HepG2 (cell line): ENCODE data around the gene KCNS1. TPM values are rescaled to one million over a fixed set of nuclear protein-coding genes. Genes with fewer than 3 reads are reported as not detected.
A peak's percentile ranks its signal among the peaks of the same experiment; 100 is the strongest.

Source experiments
- ATAC-seq: fragments of 200-7000 bp; cut with Tn5 transposase; 3 replicates; pipeline ENCODE4 v1.9.1; 2020; ENCODE audit warnings: mild to moderate bottlenecking, moderate library complexity
- BruUV-seq: library from RNA; stranded (reverse); fragments of 400-500 nt; replicated peaks from 2 replicates; lab custom pipeline; 2021; lab: Mats Ljungman, UMichigan
- CTCF ChIA-PET: fragments of 300-600 bp; formaldehyde crosslinking; extraction: SDS; loops from one replicate; lab custom pipeline; 2021; ENCODE audit warnings: low total read pairs, inconsistent platforms, low intra/inter-chr PET ratio; lab: Yijun Ruan, JAX
- POLR2A ChIA-PET: fragments of 350-600 bp; sonication (Branson Sonifier 250); formaldehyde crosslinking; loops from one replicate; lab custom pipeline; 2020; ENCODE audit warnings: antibody characterized with exemption, inconsistent platforms; lab: Yijun Ruan, JAX
- DNase-seq: peaks from one replicate; pipeline ENCODE4 v3.0.0-alpha.2; 2015; ENCODE audit warnings: low spot score
- FAIRE-seq: peaks from 3 replicates; lab custom pipeline; 2011; peaks lifted over from hg19 to GRCh38; lab: Jason Lieb, UNC
- H2AFZ ChIP-seq: one replicate; pipeline ENCODE4 v1.6.1; 2011; ENCODE audit warnings: low read length, inconsistent platforms
- H3K27ac ChIP-seq: fragments of 300-600 bp; 3 replicates; pipeline ENCODE4 v1.8.0; 2011; ENCODE audit warnings: mixed run types, mild to moderate bottlenecking, mixed read lengths, low read length, inconsistent platforms; ENCODE audit not compliant: insufficient read depth; ENCODE audit errors: extremely low read length
- H3K27me3 ChIP-seq, 2 experiments: fragments of 200-600 bp in 1 of 2; 2 replicates in 1 of 2; 3 replicates in 1 of 2; pipeline versions ENCODE4 v1.6.0 to v1.8.0; 2011; ENCODE audit warnings: low read length in 2 of 2, mild to moderate bottlenecking in 2 of 2, moderate library complexity in 2 of 2, inconsistent platforms in 1 of 2; ENCODE audit not compliant: insufficient read depth in 2 of 2, control insufficient read depth in 1 of 2
- H3K36me3 ChIP-seq, 2 experiments: fragments of 200-600 bp in 1 of 2; replicated peaks in 1 of 2; 2 replicates in 1 of 2; 3 replicates in 1 of 2; pipeline versions ENCODE4 v1.5.1 to v1.8.0; 2011; ENCODE audit warnings: low read length in 2 of 2, inconsistent platforms in 1 of 2; ENCODE audit not compliant: insufficient read depth in 2 of 2, control insufficient read depth in 1 of 2
- H3K4me1 ChIP-seq: 2 replicates; pipeline ENCODE4 v1.5.1; 2012; ENCODE audit warnings: low read length, inconsistent platforms; ENCODE audit not compliant: insufficient read depth
- H3K4me2 ChIP-seq: 2 replicates; pipeline ENCODE4 v1.6.0; 2011; ENCODE audit warnings: low read depth, low read length, inconsistent platforms
- H3K4me3 ChIP-seq, 3 experiments: fragments of 200-600 bp in 1 of 3; sonication (generic), shearing (Covaris generic) in 1 of 3; replicated peaks in 1 of 3; 2 replicates each; pipeline ENCODE4 v1.5.1; 2011 to 2016; ENCODE audit warnings: low read length in 3 of 3, inconsistent platforms in 2 of 3, low read depth in 2 of 3, mild to moderate bottlenecking in 2 of 3, control low read depth in 1 of 3, mixed read lengths in 1 of 3; ENCODE audit not compliant: insufficient read depth in 1 of 3
- H3K79me2 ChIP-seq: one replicate; pipeline ENCODE4 v1.6.1; 2011; ENCODE audit warnings: low read length, inconsistent platforms; ENCODE audit not compliant: insufficient read depth
- H3K9ac ChIP-seq: 2 replicates; pipeline ENCODE4 v1.6.0; 2011; ENCODE audit warnings: mild to moderate bottlenecking, low read depth, low read length, inconsistent platforms; ENCODE audit not compliant: insufficient read depth
- H3K9me3 ChIP-seq: 2 replicates; pipeline ENCODE4 v1.5.1; 2012; ENCODE audit warnings: mild to moderate bottlenecking, low read length
- H4K20me1 ChIP-seq: 2 replicates; pipeline ENCODE4 v1.6.0; 2011; ENCODE audit warnings: inconsistent platforms, mild to moderate bottlenecking, low read length, moderate library complexity; ENCODE audit not compliant: insufficient read depth
- KLF6 ChIP-seq: IDR thresholded peaks from 2 replicates; pipeline ENCODE4 v1.8.0; 2016; ENCODE audit warnings: missing biosample characterization, missing genetic modification reagents
- KMT2B ChIP-seq: IDR thresholded peaks from 2 replicates; pipeline ENCODE4 v1.6.1; 2016; ENCODE audit warnings: missing genetic modification reagents, missing compliant biosample characterization
- RAD51 ChIP-seq: fragments of 450-650 bp; IDR thresholded peaks from 2 replicates; pipeline ENCODE4 v1.6.1; 2016; ENCODE audit warnings: borderline replicate concordance
- U2AF2 ChIP-seq: fragments of 200-400 bp; formaldehyde crosslinking; IDR thresholded peaks from 2 replicates; pipeline ENCODE4 v1.6.1; 2017; ENCODE audit warnings: low read depth, mild to moderate bottlenecking, low read length
- ZNF253 ChIP-seq: sonication (generic); formaldehyde crosslinking; IDR thresholded peaks from 2 replicates; pipeline ENCODE4 v1.8.0; 2022; ENCODE audit warnings: mild to moderate bottlenecking, missing genetic modification reagents, borderline replicate concordance
- ZNF543 ChIP-seq: sonication (generic); formaldehyde crosslinking; IDR thresholded peaks from 2 replicates; pipeline ENCODE4 v1.4.0; 2020; ENCODE audit warnings: mild to moderate bottlenecking, missing genetic modification reagents
- ZNF790 ChIP-seq: sonication (generic); formaldehyde crosslinking; IDR thresholded peaks from 2 replicates; pipeline ENCODE4 v1.8.0; 2022; ENCODE audit warnings: missing genetic modification reagents, mild to moderate bottlenecking, borderline replicate concordance
- WGBS: methylation state at CpG from one replicate; pipeline ENCODE4 v1.1.6; 2017; ENCODE audit warnings: low lambda C conversion rate; 5-methylcytosine and 5-hydroxymethylcytosine counted together
- in situ Hi-C: cut with HindIII; loops from 2 replicates; pipeline ENCODE4 v1.10.0; 2017; ENCODE audit warnings: low pct_unique_long_range_greater_than_20kb; ENCODE audit not compliant: extremely low pct_ligation_motif_present
- intact Hi-C: fragments of 100-400 bp; cut with micrococcal nuclease; formaldehyde crosslinking; loops from one replicate; pipeline ENCODE4 v1.10.0; 2022; ENCODE audit not compliant: unreplicated experiment
- polyA plus RNA-seq, 8 experiments: library from polyadenylated mRNA; depleted of rRNA in 3 of 8; stranded (reverse) in 7 of 8; unstranded in 1 of 8; fragments of >200 nt; fragmentation: Illumina TruSeq in 4 of 8; extraction: Trizol in 4 of 8; gene quantifications; 2 replicates each; pipeline versions ENCODE4 v1.2.1 to v1.2.3, GENCODE V29; 2011 to 2016; ENCODE audit warnings: low read depth in 4 of 8, missing spikeins in 1 of 8, mixed read lengths in 1 of 8; ENCODE audit not compliant: insufficient read depth in 1 of 8
- total RNA-seq, 5 experiments: library from RNA; depleted of rRNA; stranded (reverse); fragments of >200 nt; fragmentation: Illumina TruSeq; extraction: Trizol; gene quantifications; 2 replicates each; pipeline ENCODE4 v1.2.3, GENCODE V29; 2016; ENCODE audit warnings: low read depth in 1 of 5
- TF ChIP-seq, protein P1 (sequence below): sonication (generic); formaldehyde crosslinking; IDR thresholded peaks from 2 replicates; pipeline ENCODE4 v1.8.0; 2023; ENCODE audit warnings: mild to moderate bottlenecking, missing genetic modification reagents
- TF ChIP-seq, protein P2 (sequence below): sonication (generic); formaldehyde crosslinking; IDR thresholded peaks from 2 replicates; pipeline ENCODE4 v1.9.0; 2021; ENCODE audit warnings: mild to moderate bottlenecking, missing genetic modification reagents
- TF ChIP-seq, protein P3 (sequence below): sonication (generic); formaldehyde crosslinking; conservative IDR thresholded peaks from 2 replicates; pipeline ENCODE4 v1.4.0; 2020; ENCODE audit warnings: mild to moderate bottlenecking, missing genetic modification reagents, moderate library complexity
- TF ChIP-seq, protein P4 (sequence below), 2 experiments: sonication (generic) in 1 of 2; formaldehyde crosslinking in 1 of 2; IDR thresholded peaks; 2 replicates each; pipeline versions ENCODE4 v1.5.1 to v1.6.1; 2011 to 2020; ENCODE audit warnings: borderline replicate concordance in 1 of 2, low read depth in 1 of 2, low read length in 1 of 2, mild to moderate bottlenecking in 1 of 2, missing genetic modification reagents in 1 of 2, moderate library complexity in 1 of 2

Gene KCNS1
- total and polyA plus RNA-seq, 2 of the 13 experiments (the other 11 are each of a cell fraction or from before 2014, with no cell fraction given), result 0.03 TPM; not detected in 1

DNA sequence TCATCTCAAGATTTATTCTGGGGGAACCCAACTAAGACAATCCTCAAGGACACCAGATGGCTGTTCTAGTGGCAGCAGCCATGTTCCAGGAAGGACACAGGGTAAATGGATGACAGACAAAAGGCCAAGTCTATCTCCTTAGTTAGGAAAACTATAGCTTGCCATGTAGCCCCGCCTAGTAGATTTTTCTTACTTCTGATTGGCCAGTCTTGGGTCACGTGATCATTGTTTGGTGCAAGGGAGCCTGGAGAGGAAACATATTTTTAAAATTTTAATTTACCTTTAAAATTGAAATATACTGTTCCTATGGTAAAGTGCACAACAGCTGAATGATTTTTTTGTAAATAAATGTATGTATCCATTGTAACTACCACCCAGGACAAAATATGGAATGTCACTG lies 4.4 kb upstream of the KCNS1 start:
- intact Hi-C loops, result no loop called here
- ATAC-seq, result no peak
- TF ChIP-seq ZNF253 (CRISPR knock-in tag) (no peak), KMT2B (no peak), ZNF543 (no peak), KLF6 (CRISPR knock-in tag) (no peak), U2AF2 (no peak), ZNF790 (CRISPR knock-in tag) (no peak), RAD51 (peak; percentile 93)
- TF ChIP-seq, protein P1, sequence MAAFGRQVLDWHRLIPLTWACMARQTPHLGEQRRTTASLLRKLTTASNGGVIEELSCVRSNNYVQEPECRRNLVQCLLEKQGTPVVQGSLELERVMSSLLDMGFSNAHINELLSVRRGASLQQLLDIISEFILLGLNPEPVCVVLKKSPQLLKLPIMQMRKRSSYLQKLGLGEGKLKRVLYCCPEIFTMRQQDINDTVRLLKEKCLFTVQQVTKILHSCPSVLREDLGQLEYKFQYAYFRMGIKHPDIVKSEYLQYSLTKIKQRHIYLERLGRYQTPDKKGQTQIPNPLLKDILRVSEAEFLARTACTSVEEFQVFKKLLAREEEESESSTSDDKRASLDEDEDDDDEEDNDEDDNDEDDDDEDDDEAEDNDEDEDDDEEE (CRISPR knock-in tag), result no peak
- TF ChIP-seq, protein P2, sequence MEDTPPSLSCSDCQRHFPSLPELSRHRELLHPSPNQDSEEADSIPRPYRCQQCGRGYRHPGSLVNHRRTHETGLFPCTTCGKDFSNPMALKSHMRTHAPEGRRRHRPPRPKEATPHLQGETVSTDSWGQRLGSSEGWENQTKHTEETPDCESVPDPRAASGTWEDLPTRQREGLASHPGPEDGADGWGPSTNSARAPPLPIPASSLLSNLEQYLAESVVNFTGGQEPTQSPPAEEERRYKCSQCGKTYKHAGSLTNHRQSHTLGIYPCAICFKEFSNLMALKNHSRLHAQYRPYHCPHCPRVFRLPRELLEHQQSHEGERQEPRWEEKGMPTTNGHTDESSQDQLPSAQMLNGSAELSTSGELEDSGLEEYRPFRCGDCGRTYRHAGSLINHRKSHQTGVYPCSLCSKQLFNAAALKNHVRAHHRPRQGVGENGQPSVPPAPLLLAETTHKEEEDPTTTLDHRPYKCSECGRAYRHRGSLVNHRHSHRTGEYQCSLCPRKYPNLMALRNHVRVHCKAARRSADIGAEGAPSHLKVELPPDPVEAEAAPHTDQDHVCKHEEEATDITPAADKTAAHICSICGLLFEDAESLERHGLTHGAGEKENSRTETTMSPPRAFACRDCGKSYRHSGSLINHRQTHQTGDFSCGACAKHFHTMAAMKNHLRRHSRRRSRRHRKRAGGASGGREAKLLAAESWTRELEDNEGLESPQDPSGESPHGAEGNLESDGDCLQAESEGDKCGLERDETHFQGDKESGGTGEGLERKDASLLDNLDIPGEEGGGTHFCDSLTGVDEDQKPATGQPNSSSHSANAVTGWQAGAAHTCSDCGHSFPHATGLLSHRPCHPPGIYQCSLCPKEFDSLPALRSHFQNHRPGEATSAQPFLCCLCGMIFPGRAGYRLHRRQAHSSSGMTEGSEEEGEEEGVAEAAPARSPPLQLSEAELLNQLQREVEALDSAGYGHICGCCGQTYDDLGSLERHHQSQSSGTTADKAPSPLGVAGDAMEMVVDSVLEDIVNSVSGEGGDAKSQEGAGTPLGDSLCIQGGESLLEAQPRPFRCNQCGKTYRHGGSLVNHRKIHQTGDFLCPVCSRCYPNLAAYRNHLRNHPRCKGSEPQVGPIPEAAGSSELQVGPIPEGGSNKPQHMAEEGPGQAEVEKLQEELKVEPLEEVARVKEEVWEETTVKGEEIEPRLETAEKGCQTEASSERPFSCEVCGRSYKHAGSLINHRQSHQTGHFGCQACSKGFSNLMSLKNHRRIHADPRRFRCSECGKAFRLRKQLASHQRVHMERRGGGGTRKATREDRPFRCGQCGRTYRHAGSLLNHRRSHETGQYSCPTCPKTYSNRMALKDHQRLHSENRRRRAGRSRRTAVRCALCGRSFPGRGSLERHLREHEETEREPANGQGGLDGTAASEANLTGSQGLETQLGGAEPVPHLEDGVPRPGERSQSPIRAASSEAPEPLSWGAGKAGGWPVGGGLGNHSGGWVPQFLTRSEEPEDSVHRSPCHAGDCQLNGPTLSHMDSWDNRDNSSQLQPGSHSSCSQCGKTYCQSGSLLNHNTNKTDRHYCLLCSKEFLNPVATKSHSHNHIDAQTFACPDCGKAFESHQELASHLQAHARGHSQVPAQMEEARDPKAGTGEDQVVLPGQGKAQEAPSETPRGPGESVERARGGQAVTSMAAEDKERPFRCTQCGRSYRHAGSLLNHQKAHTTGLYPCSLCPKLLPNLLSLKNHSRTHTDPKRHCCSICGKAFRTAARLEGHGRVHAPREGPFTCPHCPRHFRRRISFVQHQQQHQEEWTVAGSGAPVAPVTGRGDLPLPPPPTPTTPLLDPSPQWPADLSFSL (CRISPR knock-in tag), result no peak
- TF ChIP-seq, protein P3, sequence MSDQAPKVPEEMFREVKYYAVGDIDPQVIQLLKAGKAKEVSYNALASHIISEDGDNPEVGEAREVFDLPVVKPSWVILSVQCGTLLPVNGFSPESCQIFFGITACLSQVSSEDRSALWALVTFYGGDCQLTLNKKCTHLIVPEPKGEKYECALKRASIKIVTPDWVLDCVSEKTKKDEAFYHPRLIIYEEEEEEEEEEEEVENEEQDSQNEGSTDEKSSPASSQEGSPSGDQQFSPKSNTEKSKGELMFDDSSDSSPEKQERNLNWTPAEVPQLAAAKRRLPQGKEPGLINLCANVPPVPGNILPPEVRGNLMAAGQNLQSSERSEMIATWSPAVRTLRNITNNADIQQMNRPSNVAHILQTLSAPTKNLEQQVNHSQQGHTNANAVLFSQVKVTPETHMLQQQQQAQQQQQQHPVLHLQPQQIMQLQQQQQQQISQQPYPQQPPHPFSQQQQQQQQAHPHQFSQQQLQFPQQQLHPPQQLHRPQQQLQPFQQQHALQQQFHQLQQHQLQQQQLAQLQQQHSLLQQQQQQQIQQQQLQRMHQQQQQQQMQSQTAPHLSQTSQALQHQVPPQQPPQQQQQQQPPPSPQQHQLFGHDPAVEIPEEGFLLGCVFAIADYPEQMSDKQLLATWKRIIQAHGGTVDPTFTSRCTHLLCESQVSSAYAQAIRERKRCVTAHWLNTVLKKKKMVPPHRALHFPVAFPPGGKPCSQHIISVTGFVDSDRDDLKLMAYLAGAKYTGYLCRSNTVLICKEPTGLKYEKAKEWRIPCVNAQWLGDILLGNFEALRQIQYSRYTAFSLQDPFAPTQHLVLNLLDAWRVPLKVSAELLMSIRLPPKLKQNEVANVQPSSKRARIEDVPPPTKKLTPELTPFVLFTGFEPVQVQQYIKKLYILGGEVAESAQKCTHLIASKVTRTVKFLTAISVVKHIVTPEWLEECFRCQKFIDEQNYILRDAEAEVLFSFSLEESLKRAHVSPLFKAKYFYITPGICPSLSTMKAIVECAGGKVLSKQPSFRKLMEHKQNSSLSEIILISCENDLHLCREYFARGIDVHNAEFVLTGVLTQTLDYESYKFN (CRISPR knock-in tag), result no peak
- TF ChIP-seq, protein P4, sequence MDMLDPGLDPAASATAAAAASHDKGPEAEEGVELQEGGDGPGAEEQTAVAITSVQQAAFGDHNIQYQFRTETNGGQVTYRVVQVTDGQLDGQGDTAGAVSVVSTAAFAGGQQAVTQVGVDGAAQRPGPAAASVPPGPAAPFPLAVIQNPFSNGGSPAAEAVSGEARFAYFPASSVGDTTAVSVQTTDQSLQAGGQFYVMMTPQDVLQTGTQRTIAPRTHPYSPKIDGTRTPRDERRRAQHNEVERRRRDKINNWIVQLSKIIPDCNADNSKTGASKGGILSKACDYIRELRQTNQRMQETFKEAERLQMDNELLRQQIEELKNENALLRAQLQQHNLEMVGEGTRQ (IDR thresholded peaks at IDR 0.05; ENCODE audit: low read depth, low read length), result peak; percentile 73
- TF ChIP-seq, protein P4 (CRISPR knock-in tag; IDR thresholded peaks at IDR 0.05; ENCODE audit: borderline replicate concordance), result no peak

More for the DNA sequence above, 4.4 kb upstream of the KCNS1 start:
- Histone ChIP-seq H3K27ac (no peak overlapping the region), H3K36me3 (no peaks in the 10 kb centered on the region), H3K4me2 (no peak overlapping the region), H3K4me3 (no peak overlapping the region), H3K9me3 (no peaks in the 10 kb centered on the region), H3K79me2 (no peaks in the 10 kb centered on the region), H3K9ac (no peak overlapping the region), H4K20me1 (no peaks in the 10 kb centered on the region), H2AFZ (no peak overlapping the region), H3K4me1 (peaks cover 21% of the 10 kb centered on the region), H3K27me3 (peaks cover 1 to 22% of the 10 kb centered on the region in 2 experiments; a peak in 4 of 5 replicates)
- FAIRE-seq (no peak), DNase-seq (no peak)
- in situ Hi-C loops, result no loop called here
- ChIA-PET CTCF (no interaction called here), POLR2A (no interaction called here)
- BruUV-seq, result no TSS peak
- WGBS, result 4% methylated on average over 2 of the region's 2 CpGs
